HCT116 (cell line): ENCODE measurements around the gene AKAP1. TPM values are rescaled to one million over a fixed set of nuclear protein-coding genes. Genes with fewer than 3 reads are reported as not detected.

Experiments used
- ATAC-seq: fragments of 200-7000 bp; cut with Tn5 transposase; 2 replicates; pipeline ENCODE4 v1.9.1; 2020; ENCODE audit warnings: mild to moderate bottlenecking, moderate library complexity
- BruUV-seq: library from RNA; stranded (reverse); fragments of 400-500 nt; replicated peaks from 2 replicates; lab custom pipeline; 2021; lab: Mats Ljungman, UMichigan
- CTCF ChIA-PET: fragments of 300-600 bp; sonication (Branson Sonifier 250); formaldehyde crosslinking; loops from one replicate; lab custom pipeline; 2021; ENCODE audit warnings: antibody characterized with exemption; lab: Charles Lee
- POLR2A ChIA-PET: fragments of 300-600, 350-600 bp; sonication (Branson Sonifier 250); formaldehyde crosslinking; loops from one replicate; lab custom pipeline; 2021; ENCODE audit warnings: antibody characterized with exemption; lab: Charles Lee
- RAD21 ChIA-PET, 2 experiments: fragments of 300-600 bp; sonication (Branson Sonifier 250); formaldehyde crosslinking; loops; one replicate each; lab custom pipeline; 2023; ENCODE audit warnings: low total read pairs in 2 of 2; ENCODE audit not compliant: uncharacterized antibody in 2 of 2, unreplicated experiment in 2 of 2, low non-redundant PET in 1 of 2; lab: Charles Lee
- DNase-seq: peaks from one replicate; pipeline ENCODE4 v3.0.0-alpha.2; 2010; ENCODE audit warnings: low read depth, low spot score
- H2AFZ ChIP-seq: fragments of 200-600 bp; shearing (Covaris generic), sonication (generic); 2 replicates; pipeline ENCODE4 v1.6.1; 2017; ENCODE audit warnings: low read depth, mixed run types, mixed read lengths, antibody characterized with exemption, low read length; ENCODE audit not compliant: poor library complexity, severe bottlenecking
- H3K27ac ChIP-seq: 2 replicates; pipeline ENCODE4 v1.5.1; 2012; ENCODE audit warnings: low read depth, low read length
- H3K27me3 ChIP-seq: fragments of 200-600 bp; sonication (generic); 2 replicates; pipeline ENCODE4 v1.6.1; 2016; ENCODE audit warnings: mixed run types, low read length, mixed read lengths; ENCODE audit not compliant: insufficient read depth
- H3K36me3 ChIP-seq, 2 experiments: fragments of 200-500 bp in 1 of 2; fragments of 200-600 bp in 1 of 2; sonication (Bioruptor generic) in 1 of 2; sonication (generic) in 1 of 2; 2 replicates each; pipeline versions ENCODE4 v1.5.1 to v1.6.1; 2014 to 2016; ENCODE audit warnings: low read length in 2 of 2, inconsistent platforms in 1 of 2, mixed read lengths in 1 of 2, mixed run types in 1 of 2; ENCODE audit not compliant: insufficient read depth in 2 of 2, control insufficient read depth in 1 of 2
- H3K4me1 ChIP-seq, 2 experiments: fragments of 200-600 bp in 1 of 2; sonication (generic) in 1 of 2; 2 replicates each; pipeline versions ENCODE4 v1.5.1 to v1.6.1; 2012 to 2017; ENCODE audit warnings: low read length in 2 of 2, inconsistent platforms in 1 of 2, mild to moderate bottlenecking in 1 of 2, mixed read lengths in 1 of 2, mixed run types in 1 of 2, moderate library complexity in 1 of 2; ENCODE audit not compliant: insufficient read depth in 2 of 2, control insufficient read depth in 1 of 2
- H3K4me2 ChIP-seq: fragments of 200-600 bp; sonication (generic); 2 replicates; pipeline ENCODE4 v1.6.1; 2017; ENCODE audit warnings: mixed run types, low read length, mixed read lengths
- H3K4me3 ChIP-seq, 2 experiments: fragments of 200-600 bp in 1 of 2; sonication (generic) in 1 of 2; replicated peaks in 1 of 2; 2 replicates each; pipeline ENCODE4 v1.5.1; 2011 to 2016; ENCODE audit warnings: low read length in 2 of 2, control low read depth in 1 of 2, low read depth in 1 of 2, mild to moderate bottlenecking in 1 of 2, mixed read lengths in 1 of 2, mixed run types in 1 of 2
- H3K79me2 ChIP-seq: fragments of 200-600 bp; sonication (generic); 2 replicates; pipeline ENCODE4 v1.6.1; 2017; ENCODE audit warnings: mild to moderate bottlenecking, mixed run types, low read length, moderate library complexity, mixed read lengths; ENCODE audit not compliant: insufficient read depth
- H3K9ac ChIP-seq: fragments of 200-600 bp; sonication (generic); 2 replicates; pipeline ENCODE4 v1.6.1; 2016; ENCODE audit warnings: low read length, mixed read lengths
- H3K9me2 ChIP-seq: fragments of 200-600 bp; sonication (generic), shearing (Covaris generic); 2 replicates; pipeline ENCODE4 v1.6.1; 2017; ENCODE audit warnings: mixed run types, mild to moderate bottlenecking, moderate library complexity; ENCODE audit not compliant: insufficient read depth
- H3K9me3 ChIP-seq, 2 experiments: fragments of 200-500 bp in 1 of 2; fragments of 200-600 bp in 1 of 2; sonication (Bioruptor generic) in 1 of 2; sonication (generic) in 1 of 2; 2 replicates each; pipeline ENCODE4 v1.6.1; 2014 to 2017; ENCODE audit warnings: low read length in 2 of 2, mixed read lengths in 2 of 2, inconsistent platforms in 1 of 2, low read depth in 1 of 2, mild to moderate bottlenecking in 1 of 2, mixed run types in 1 of 2, moderate library complexity in 1 of 2; ENCODE audit not compliant: control insufficient read depth in 1 of 2, insufficient read depth in 1 of 2
- H4K20me1 ChIP-seq: fragments of 200-600 bp; sonication (generic), shearing (Covaris generic); 2 replicates; pipeline ENCODE4 v1.6.1; 2017; ENCODE audit warnings: mixed run types, mild to moderate bottlenecking, moderate library complexity; ENCODE audit not compliant: insufficient read depth
- ATF3 ChIP-seq: IDR thresholded peaks from 2 replicates; pipeline ENCODE4 v1.6.1; 2012
- CBX3 ChIP-seq: IDR thresholded peaks from 2 replicates; pipeline ENCODE4 v1.6.1; 2012; ENCODE audit warnings: low read depth
- CEBPB ChIP-seq: IDR thresholded peaks from 2 replicates; pipeline ENCODE4 v1.6.1; 2012; ENCODE audit warnings: low read depth
- CTCF ChIP-seq, 3 experiments: fragments of 200-600 bp in 1 of 3; sonication (generic) in 1 of 3; IDR thresholded peaks in 2 of 3; conservative IDR thresholded peaks in 1 of 3; 2 replicates each; pipeline ENCODE4 v1.5.1; 2012 to 2017; ENCODE audit warnings: low read depth in 2 of 3, low read length in 2 of 3, antibody characterized with exemption in 1 of 3, borderline replicate concordance in 1 of 3, control low read depth in 1 of 3, mild to moderate bottlenecking in 1 of 3, mixed read lengths in 1 of 3, mixed run types in 1 of 3, moderate library complexity in 1 of 3; ENCODE audit not compliant: insufficient read depth in 1 of 3
- ELF1 ChIP-seq: IDR thresholded peaks from 2 replicates; pipeline ENCODE4 v1.6.1; 2012; ENCODE audit warnings: low read depth, borderline replicate concordance
- JUND ChIP-seq: IDR thresholded peaks from 2 replicates; pipeline ENCODE4 v1.6.1; 2012
- POLR2A ChIP-seq: IDR thresholded peaks from 2 replicates; pipeline ENCODE4 v1.7.0; 2011; ENCODE audit warnings: borderline replicate concordance; ENCODE audit not compliant: insufficient read depth, insufficient read length; ENCODE audit errors: extremely low read depth
- RAD21 ChIP-seq: IDR thresholded peaks from 2 replicates; pipeline ENCODE4 v1.6.1; 2012; ENCODE audit warnings: low read depth, mild to moderate bottlenecking
- SIN3A ChIP-seq: IDR thresholded peaks from 2 replicates; pipeline ENCODE4 v1.6.1; 2012; ENCODE audit warnings: low read depth
- SP1 ChIP-seq: IDR thresholded peaks from 2 replicates; pipeline ENCODE4 v1.6.1; 2012; ENCODE audit warnings: low read depth
- TCF7L2 ChIP-seq: IDR thresholded peaks from 2 replicates; pipeline ENCODE4 v1.7.0; 2011; ENCODE audit warnings: borderline replicate concordance, inconsistent platforms; ENCODE audit not compliant: insufficient read depth, insufficient read length; ENCODE audit errors: extremely low read depth
- YY1 ChIP-seq: IDR thresholded peaks from 2 replicates; pipeline ENCODE4 v1.6.1; 2011; ENCODE audit warnings: low read length, low read depth, moderate library complexity, mild to moderate bottlenecking; ENCODE audit not compliant: insufficient replicate concordance; ENCODE audit errors: extremely low read depth
- ZBTB33 ChIP-seq: IDR thresholded peaks from 2 replicates; pipeline ENCODE4 v1.6.1; 2011; ENCODE audit warnings: mild to moderate bottlenecking, low read length, moderate library complexity; ENCODE audit not compliant: insufficient replicate concordance; ENCODE audit errors: extremely low read depth
- ZNF274 ChIP-seq: fragments of 200-500 bp; sonication (Bioruptor generic); IDR thresholded peaks from 2 replicates; pipeline ENCODE4 v1.6.1; 2014; ENCODE audit warnings: mild to moderate bottlenecking, low read depth, low read length, inconsistent platforms
- intact Hi-C: fragments of 100-400 bp; cut with micrococcal nuclease; formaldehyde crosslinking; loops from 2 replicates; pipeline ENCODE4 v1.10.0; 2022
- total RNA-seq: library from RNA; stranded (reverse); gene quantifications from one replicate; pipeline ENCODE4 v1.2.1, GENCODE V29; 2021; ENCODE audit not compliant: unreplicated experiment

Gene AKAP1
- total RNA-seq, 1 experiment from 2014 or later: 51.6 TPM

GRCh38 chr17:57091186-57091618 is 6.2 kb downstream of the AKAP1 start:
- Histone ChIP-seq H3K9me3 (no peaks in the 10 kb centered on the region), H3K4me2 (no peak overlapping the region), H3K4me3 (no peak overlapping the region), H3K36me3 (no peaks in the 10 kb centered on the region; a peak in 1 of 4 replicates), H3K9ac (no peak overlapping the region), H3K27me3 (no peaks in the 10 kb centered on the region), H3K4me1 (peaks cover 14 to 21% of the 10 kb centered on the region in 2 experiments), H3K9me2 (no peaks in the 10 kb centered on the region), H2AFZ (no peak overlapping the region), H3K79me2 (peaks cover 100% of the 10 kb centered on the region)
- intact Hi-C loops: no loop called here
- CTCF ChIA-PET: no interaction called here
- BruUV-seq: no TSS peak
- ATAC-seq (no peak), DNase-seq (no peak)
- TF ChIP-seq JUND: no peak
- TF ChIP-seq YY1: no peak
- TF ChIP-seq CEBPB: no peak
- TF ChIP-seq POLR2A: no peak
- TF ChIP-seq CBX3: no peak
- TF ChIP-seq ATF3: no peak
- TF ChIP-seq ZNF274: no peak
- no peak for TF ChIP-seq SIN3A
- TF ChIP-seq ZBTB33: no peak
- no peak for TF ChIP-seq TCF7L2
- no peak for TF ChIP-seq CTCF (IDR thresholded peaks at IDR 0.05 in 2 of 3, conservative IDR thresholded peaks at IDR 0.05 in 1 of 3; ENCODE audit: borderline replicate concordance in 1 of 3, insufficient read depth in 1 of 3, low read depth in 2 of 3, low read length in 2 of 3)
- no peak for TF ChIP-seq SP1
- TF ChIP-seq RAD21: no peak
- TF ChIP-seq ELF1: no peak
- TF ChIP-seq, all 23 proteins: peak for 0
- Histone ChIP-seq H3K27ac (no peak overlapping the region), H4K20me1 (peaks cover 21% of the 10 kb centered on the region; the same call in 1 of the 2 replicates)
- POLR2A ChIA-PET: interaction anchor here (1.4 kb wide), 1 partner anchor 18 kb away, joined by 3 read pairs; no protein-coding TSS in a partner anchor
- RAD21 ChIA-PET: no interaction called here
